ENCODE data around the gene COL18A1.

GRCh38 chr21:45405819-45406762 lies 1.1 kb downstream of the COL18A1 start:
- no peak for TF ChIP-seq CTCF (IDR thresholded peaks at IDR 0.05)
- TF ChIP-seq POLR2A (IDR thresholded peaks at IDR 0.05): no peak
